ENCODE data around the gene ZNF101.

DNA sequence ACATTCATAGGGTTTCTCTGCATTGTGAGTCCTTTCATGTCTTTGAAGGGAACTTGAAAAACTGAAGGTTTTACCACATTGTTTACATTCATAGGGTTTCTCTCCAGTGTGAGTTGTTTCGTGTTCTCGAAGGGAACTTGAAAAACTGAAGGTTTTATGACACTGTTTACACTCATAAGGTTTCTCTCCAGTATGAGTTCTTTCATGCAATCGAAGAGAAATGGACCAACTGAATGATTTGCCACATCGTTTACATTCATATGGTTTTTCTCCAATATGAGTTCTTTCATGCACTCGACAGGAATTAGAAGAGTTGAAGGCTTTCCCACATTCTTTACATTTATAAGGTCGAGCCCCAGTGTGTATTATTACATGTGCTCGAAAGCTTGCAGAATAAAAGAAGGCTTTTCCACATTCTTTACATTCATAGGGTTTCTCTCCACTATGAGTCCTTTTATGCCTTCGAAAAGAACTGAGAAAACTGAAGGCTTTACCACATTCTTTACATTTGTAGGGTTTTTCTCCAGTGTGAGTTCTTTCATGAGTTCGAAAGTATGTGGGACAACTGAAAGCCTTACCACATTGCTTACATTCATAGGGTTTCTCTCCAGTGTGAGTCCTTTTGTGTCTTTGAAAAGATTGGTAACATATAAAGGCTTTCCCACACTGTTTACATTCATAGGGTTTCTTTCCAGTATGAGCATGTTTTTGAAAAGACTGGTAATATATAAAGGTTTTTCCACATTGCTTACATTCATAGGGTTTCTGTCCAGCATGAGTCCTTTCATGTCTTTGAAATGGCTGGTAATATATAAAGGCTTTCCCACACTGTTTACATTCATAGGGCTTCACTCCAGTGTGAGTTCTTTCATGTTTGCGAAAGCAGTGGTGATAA is 43.5 kb downstream of the ZNF101 start:
- TF ChIP-seq CTCF (IDR thresholded peaks at IDR 0.05; ENCODE audit: low read depth, low read length) (no peak), EZH2phosphoT487 (IDR thresholded peaks at IDR 0.05; ENCODE audit: low read depth) (no peak)

Data from OCI-LY3 (cell line).